Skin epidermis (tissue), 12 donors: ENCODE data around the gene PKP2.

Experiments
- H3K27ac ChIP-seq, 21 experiments: fragments of 200-600 bp; sonication (generic) in 11 of 21; one replicate each; pipeline ENCODE4 v1.5.0; 2020; ENCODE audit warnings: mild to moderate bottlenecking in 3 of 21, inconsistent platforms in 2 of 21, moderate library complexity in 2 of 21
- H3K4me3 ChIP-seq, 7 experiments: fragments of 200-600 bp; sonication (generic) in 2 of 7; one replicate each; pipeline ENCODE4 v1.5.0; 2020; ENCODE audit warnings: inconsistent platforms in 2 of 7, mild to moderate bottlenecking in 2 of 7, moderate library complexity in 1 of 7

The PKP2 gene

GRCh38 chr12:32824596-32824995, 72.0 kb downstream of the PKP2 start:
- Histone ChIP-seq H3K27ac (no peak overlapping the region), H3K4me3 (no peak overlapping the region)

GRCh38 chr12:32822344-32822743, 74.2 kb downstream of the PKP2 start:
- no peak overlapping the region for H3K4me3 ChIP-seq
- peak overlapping the region in 1 of 21 experiments; percentile 4 for H3K27ac ChIP-seq

DNA sequence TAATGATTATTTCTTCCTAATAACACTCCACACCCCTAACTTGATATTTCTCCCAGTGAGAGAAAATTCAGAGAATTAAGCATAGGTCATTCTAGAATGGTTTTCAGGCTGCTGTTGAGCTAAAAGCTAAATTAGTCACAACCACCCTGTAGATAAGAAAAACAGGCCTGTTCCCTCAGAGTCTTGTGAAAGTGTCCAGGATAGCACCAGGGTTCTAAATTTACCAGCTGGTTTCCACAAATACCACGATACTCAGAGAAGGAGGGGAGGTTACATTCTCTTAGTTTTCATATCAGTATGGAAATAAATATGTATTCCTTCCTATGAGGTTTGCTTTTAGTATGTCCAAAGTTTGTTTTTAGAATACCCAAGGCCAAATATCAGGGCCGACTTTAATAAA, 74.9 kb downstream of the PKP2 start:
- H3K27ac ChIP-seq: no peak overlapping the region

GRCh38 chr12:32821293-32821692, 75.3 kb downstream of the PKP2 start:
- H3K4me3 ChIP-seq: no peak overlapping the region
- no peak overlapping the region for H3K27ac ChIP-seq

More for the DNA sequence above, 74.9 kb downstream of the PKP2 start:
- no peak overlapping the region for H3K4me3 ChIP-seq

- Histone ChIP-seq H3K4me3 (no peak overlapping the region), H3K27ac (no peak overlapping the region)
Observed at GRCh38 chr12:32820376-32820931, 76.1 kb downstream of the PKP2 start.

DNA sequence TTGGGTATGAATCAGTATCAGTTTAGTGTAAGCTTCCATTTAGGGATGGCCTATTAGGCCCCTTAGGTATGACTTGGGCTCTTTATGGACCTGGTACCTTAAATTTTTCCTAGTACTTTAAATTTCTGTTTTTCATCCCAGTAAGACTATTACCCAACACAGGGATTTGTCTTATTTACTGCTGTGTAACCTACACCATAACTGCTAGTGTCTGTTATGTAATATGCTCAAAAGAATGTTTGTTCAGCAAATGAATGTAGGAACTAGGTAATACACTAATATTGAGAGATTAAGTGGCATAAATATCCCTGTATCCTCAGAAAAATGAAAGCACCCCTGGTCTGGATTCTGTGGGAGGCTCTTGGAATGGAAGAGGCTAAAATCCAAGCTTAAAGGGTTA, 77.2 kb downstream of the PKP2 start:
- H3K4me3 ChIP-seq: no peak overlapping the region
- H3K27ac ChIP-seq: no peak overlapping the region

- H3K4me3 ChIP-seq: no peak overlapping the region
- no peak overlapping the region for H3K27ac ChIP-seq
Observed at GRCh38 chr12:32811686-32812392, 84.7 kb downstream of the PKP2 start.

GRCh38 chr12:32809846-32810245, 86.7 kb downstream of the PKP2 start:
- H3K27ac ChIP-seq: no peak overlapping the region
- H3K4me3 ChIP-seq: no peak overlapping the region

GRCh38 chr12:32809196-32809595, 87.4 kb downstream of the PKP2 start:
- Histone ChIP-seq H3K27ac (no peak overlapping the region), H3K4me3 (no peak overlapping the region)

- Histone ChIP-seq H3K27ac (no peak overlapping the region), H3K4me3 (no peak overlapping the region)
Observed at GRCh38 chr12:32804301-32804700, 92.3 kb downstream of the PKP2 start.

- no peak overlapping the region for H3K4me3 ChIP-seq
Observed at GRCh38 chr12:32801269-32801980, 95.2 kb downstream of the PKP2 start.

DNA sequence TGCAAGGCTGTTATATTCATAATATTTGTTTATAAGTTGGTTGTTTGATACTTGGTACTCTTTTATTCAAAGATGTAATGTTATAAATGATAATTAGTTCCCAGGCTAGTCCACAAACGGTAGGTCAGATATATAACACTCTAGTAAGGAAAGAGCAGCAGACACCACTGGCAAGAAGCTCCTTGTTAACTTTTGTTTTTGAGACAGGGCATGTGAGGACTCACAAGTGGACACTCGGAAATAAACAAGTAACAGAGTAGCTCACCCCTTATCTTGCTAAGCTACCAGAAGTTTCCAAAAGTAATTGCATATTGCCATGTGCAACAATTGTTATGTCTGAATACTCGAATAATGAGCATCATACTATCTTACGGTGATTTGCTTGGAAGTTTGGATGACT, 102.3 kb downstream of the PKP2 start:
- Histone ChIP-seq H3K4me3 (no peak overlapping the region), H3K27ac (no peak overlapping the region)

More at GRCh38 chr12:32801269-32801980, 95.2 kb downstream of the PKP2 start:
- no peak overlapping the region for H3K27ac ChIP-seq

GRCh38 chr12:32789916-32790315, 106.7 kb downstream of the PKP2 start:
- no peak overlapping the region for H3K27ac ChIP-seq
- no peak overlapping the region for H3K4me3 ChIP-seq

DNA sequence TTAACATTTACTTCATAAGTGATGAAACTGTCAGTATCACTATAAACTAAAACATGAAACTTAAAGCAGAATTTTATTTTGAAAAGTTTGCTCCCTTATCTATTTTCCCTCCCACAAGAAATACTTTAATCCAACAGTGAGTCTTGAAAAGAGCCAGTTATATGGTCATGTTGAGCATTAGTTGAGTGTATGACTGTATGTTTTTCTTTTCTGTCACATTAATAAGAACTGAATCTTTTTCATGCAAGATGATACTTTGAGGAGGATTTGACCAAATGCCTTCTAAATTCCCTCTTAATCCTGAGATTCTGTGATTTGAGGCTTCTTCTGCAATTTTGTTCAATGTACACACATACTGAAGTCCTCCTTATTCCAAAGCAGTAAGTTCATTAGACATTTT, 107.1 kb downstream of the PKP2 start:
- no peak overlapping the region for H3K27ac ChIP-seq
- H3K4me3 ChIP-seq: no peak overlapping the region

- H3K27ac ChIP-seq: no peak overlapping the region
- H3K4me3 ChIP-seq: no peak overlapping the region
Observed at GRCh38 chr12:32788405-32788804, 108.2 kb downstream of the PKP2 start.

DNA sequence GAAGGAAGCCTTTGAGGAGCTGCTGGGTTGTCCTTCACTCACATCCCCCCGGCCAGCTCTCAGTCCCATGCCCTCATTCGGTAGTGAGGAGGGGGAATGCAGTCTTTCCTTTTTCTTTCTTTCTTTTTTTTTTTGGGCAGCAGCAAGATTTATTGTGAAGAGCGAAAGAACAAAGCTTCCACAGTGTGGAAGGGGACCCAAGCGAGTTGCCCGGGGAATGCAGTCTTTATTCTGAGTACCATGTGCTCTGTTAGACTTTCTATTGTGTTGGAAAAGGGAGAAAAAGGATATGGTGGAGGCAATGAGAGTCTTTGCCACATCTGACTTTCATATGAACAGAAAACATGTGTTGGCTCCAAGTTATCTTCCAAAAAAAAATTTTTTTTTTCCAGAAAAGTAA, 111.0 kb downstream of the PKP2 start:
- Histone ChIP-seq H3K4me3 (no peak overlapping the region), H3K27ac (no peak overlapping the region)

DNA sequence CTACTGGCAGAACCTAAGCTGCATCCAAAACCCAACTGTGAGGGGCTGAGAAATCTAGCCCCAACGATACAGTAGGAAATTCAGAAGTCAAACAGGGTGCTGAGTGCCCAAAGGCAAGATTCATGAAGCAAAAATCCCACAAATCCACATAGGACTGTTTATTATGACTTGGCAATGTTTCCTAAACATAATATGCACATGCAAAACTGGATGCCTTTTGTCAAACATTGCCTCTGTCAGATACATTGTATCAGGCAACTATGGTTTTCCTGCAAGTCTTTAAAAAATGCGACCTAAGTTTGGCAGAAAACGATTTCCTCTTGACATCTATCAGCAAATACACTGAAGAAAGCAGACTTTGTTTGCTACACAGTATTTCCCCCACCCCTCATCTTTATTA, 113.5 kb downstream of the PKP2 start:
- Histone ChIP-seq H3K27ac (no peak overlapping the region), H3K4me3 (no peak overlapping the region)

GRCh38 chr12:32780071-32780470, 116.5 kb downstream of the PKP2 start:
- no peak overlapping the region for H3K27ac ChIP-seq
- no peak overlapping the region for H3K4me3 ChIP-seq

GRCh38 chr12:32777691-32778175, 118.8 kb downstream of the PKP2 start:
- Histone ChIP-seq H3K27ac (no peak overlapping the region), H3K4me3 (no peak overlapping the region)

GRCh38 chr12:32777159-32777558, 119.4 kb downstream of the PKP2 start:
- H3K27ac ChIP-seq: no peak overlapping the region
- H3K4me3 ChIP-seq: no peak overlapping the region

DNA sequence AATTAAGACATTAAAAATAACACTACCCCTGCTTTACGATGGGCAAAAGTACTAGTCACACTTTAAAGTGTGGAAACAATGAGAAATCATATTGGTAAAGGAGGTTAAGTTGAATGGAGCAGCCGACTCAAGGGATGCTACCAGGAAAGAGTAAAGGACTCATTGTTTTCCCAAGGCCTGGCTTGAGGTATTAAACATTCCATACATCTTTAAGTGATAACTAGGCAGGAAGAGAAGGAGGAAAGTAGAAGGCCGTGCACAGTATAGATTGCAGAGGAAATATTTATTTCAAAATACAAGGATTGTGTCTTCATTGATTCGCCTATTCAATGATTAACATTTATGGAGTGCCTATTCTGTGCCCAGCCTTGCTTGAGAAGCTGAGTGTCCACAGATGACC, 120.3 kb downstream of the PKP2 start:
- H3K27ac ChIP-seq: no peak overlapping the region

More for the DNA sequence above, 120.3 kb downstream of the PKP2 start:
- no peak overlapping the region for H3K4me3 ChIP-seq
